Cardiac fibroblast (primary cell): Measurements from ENCODE around the gene PGM2.

Experiments used
- DNase-seq, 2 donors: peaks; one replicate each; pipeline versions ENCODE4 v3.0.0 to v3.0.0-alpha.2; 2010; ENCODE audit warnings: low read depth in 2 of 2
- H3K4me3 ChIP-seq, 2 donors: replicated peaks in 1 of 2; 1 replicate in 1 of 2; 2 replicates in 1 of 2; pipeline ENCODE4 v1.5.1; 2011; ENCODE audit warnings: low read depth in 2 of 2, low read length in 2 of 2, mild to moderate bottlenecking in 2 of 2, moderate library complexity in 1 of 2
- CTCF ChIP-seq: IDR thresholded peaks from one replicate; pipeline ENCODE4 v1.5.1; 2011; ENCODE audit warnings: low read depth, mild to moderate bottlenecking, low read length, inconsistent platforms

Gene PGM2

DNA sequence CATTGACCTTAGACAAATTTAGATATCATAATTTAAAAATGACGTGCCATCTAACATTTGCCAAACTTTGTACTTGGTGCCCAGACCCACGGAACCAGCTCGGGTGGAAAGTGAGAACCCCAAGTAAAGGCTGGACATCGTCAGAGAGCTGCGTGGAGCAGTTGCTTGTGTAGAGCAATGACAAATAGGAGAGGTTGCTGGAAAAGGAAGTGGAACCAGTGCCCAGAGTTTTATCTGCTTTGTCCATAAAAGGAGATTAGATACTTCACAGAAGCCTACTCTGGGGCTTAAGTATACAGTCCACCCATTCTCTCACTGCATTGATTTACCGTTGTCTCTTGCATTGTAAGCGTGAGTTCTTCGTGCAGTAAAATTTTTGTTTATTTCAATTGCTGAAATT lies 59.0 kb downstream of the PGM2 start:
- TF ChIP-seq CTCF, result no peak
- no peak overlapping the region for H3K4me3 ChIP-seq
- DNase-seq, result peak; percentile 51 to 59

DNA sequence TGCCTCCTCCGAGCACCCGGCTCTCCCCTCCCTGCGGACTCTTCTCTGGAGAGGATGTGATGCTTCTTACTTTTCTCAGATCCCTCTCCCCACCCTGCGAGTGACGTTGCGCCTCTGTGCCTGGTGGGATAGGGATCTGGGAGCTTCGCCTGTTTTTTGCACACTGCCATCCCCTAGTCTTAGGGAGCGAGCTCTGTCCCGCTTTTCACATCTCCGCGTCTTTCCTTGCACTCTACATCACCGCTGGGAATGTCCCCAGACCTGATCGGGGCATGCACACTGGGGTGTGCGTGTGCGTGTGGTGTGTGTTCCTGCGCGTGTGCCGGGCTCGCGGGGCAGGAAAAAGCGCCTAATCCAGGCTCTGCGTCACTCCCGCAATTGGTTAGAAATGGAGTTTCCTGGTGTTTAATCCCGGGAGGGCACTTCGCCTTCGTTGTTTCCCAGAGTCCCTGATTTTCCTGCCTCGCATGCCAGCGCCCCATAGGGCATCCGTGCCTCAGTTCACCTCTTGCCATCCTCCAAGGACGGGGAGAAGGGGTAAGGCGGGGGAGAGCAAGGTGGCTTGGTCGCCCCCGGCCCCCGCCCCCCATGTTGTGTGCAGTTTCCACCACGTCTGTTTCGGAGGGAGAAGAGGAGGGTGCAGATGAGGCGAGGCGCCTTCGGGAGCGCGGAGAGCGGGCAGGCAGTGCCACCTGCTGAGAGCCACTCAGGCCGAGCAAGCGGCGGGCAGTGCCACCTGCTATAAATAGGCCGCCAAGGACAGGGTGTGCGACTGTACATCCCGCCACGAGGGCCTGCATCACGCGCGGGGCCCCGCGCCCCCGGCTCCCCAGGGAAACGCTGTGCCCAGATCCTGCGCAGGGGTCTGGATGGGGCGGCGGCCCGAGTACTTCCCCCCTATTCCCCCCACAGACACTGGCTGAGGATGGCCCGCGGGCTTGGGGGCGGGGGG lies 63.6 kb downstream of the PGM2 start:
- no peak for TF ChIP-seq CTCF
- peak overlapping the region; percentile 72 to 75 for H3K4me3 ChIP-seq
- DNase-seq, result no peak

DNA sequence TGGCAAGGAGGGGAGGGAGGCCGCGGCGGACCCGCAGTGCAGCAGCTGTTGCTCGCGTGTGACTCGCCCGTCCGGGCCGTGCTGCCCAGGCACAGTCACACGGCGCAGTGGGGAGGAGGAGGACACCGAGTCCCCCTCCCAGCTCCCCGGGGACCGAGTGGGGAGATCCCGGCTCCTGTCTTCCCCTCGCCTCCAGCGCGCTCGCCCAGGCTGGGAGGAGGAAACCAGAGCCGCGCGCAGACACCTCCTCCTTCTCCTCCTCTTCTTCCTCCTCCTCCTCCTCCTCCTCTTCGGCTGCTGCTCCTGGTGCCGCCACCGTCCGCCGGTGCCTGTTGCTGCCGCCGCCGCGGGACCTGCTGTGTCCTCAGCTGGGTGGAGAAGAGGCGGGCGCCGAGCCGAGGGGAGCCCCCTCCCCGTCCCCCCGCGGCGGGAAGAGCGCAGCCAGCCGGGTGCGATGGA lies 64.3 kb downstream of the PGM2 start, which contains the start of gene TBC1D1:
TSS of gene TBC1D1 (plus strand) at position 284 of the 459 bp plus-strand sequence. CDS start 11,012 bp downstream, outside the sequence.
- peak within 1 kb of the TSS; percentile 72 to 75 for H3K4me3 ChIP-seq
- TF ChIP-seq CTCF, result no peak
- DNase-seq, result no peak

GRCh38 chr4:37891260-37892159 lies 65.0 kb downstream of the PGM2 start:
- TF ChIP-seq CTCF, result no peak
- peak in 1 of 2 donors; percentile 34 for DNase-seq

GRCh38 chr4:37892641-37893040 lies 66.2 kb downstream of the PGM2 start:
- DNase-seq, result no peak
- no peak for TF ChIP-seq CTCF
- no peak overlapping the region for H3K4me3 ChIP-seq

More at GRCh38 chr4:37891260-37892159, 65.0 kb downstream of the PGM2 start:
- H3K4me3 ChIP-seq, result peak overlapping the region; percentile 72 to 75

DNA sequence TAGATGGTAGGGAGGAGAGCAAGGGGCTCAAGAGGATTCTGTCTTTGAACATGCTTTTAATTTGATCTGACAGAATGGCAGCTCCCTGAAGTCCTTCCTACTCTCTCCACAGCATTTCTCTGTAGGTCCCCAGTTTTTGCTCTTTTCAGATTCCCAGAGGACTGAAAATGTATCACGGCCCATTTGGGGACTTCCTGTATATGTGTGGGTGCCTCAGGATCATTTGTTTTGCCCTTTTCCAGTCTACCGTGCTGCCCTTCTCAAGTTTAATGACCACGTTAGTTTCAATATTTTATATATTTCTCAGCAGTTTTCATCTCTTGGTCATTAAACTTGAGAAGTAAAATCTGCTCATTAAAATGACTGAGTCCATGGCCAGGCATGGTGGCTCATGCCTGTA lies 66.7 kb downstream of the PGM2 start:
- no peak for DNase-seq
- TF ChIP-seq CTCF, result no peak
- no peak overlapping the region for H3K4me3 ChIP-seq
